Measurements from ENCODE around the gene EPHB3. TPM values are rescaled to one million over a fixed set of nuclear protein-coding genes. Genes with fewer than 3 reads are reported as not detected.

The EPHB3 gene
- 2.1 and 4.2 TPM in 2 replicates for polyA plus RNA-seq (2012; rRNA removed)
- polyA plus RNA-seq (2012; cell fraction: cytosol; rRNA removed): 1.5 and 2.0 TPM in 2 replicates
- 10.0 and 14.1 TPM in 2 replicates for polyA plus RNA-seq (2012; cell fraction: nucleus; rRNA removed)

GRCh38 chr3:184561061-184561912 is at the start of gene EPHB3:
Gene EPHB3, plus strand, starts transcription at chr3:184561785. Its CDS starts 451 bp downstream, at chr3:184562236.
- Histone ChIP-seq H3K9ac (peak within 1 kb of the TSS; percentile 58; the same call in 1 of the 2 replicates), H3K9me3 (no peaks in the 10 kb centered on the region), H3K4me1 (ENCODE audit: control insufficient read depth in 1 of 2, insufficient read depth in 2 of 2, low read depth in 1 of 2, low read length in 1 of 2) (peaks cover 17 to 42% of the 10 kb centered on the region in 2 experiments), H3F3A (replicated peaks; ENCODE audit: insufficient read depth) (peaks cover 4% of the 10 kb centered on the region), H3K4me2 (peak within 1 kb of the TSS; percentile 82), H3K36me3 (replicated peaks in 1 of 2; ENCODE audit: control insufficient read depth in 1 of 2, insufficient read depth in 2 of 2, low read length in 1 of 2) (no peaks in the 10 kb centered on the region), H4K20me1 (ENCODE audit: insufficient read depth) (no peaks in the 10 kb centered on the region), H2AFZ (ENCODE audit: low read depth) (peak within 1 kb of the TSS; percentile 86; the same call in 1 of the 2 replicates), H3K27me3 (ENCODE audit: insufficient read depth) (peaks cover 12% of the 10 kb centered on the region; the same call in 1 of the 2 replicates), H3K79me2 (ENCODE audit: insufficient read depth) (no peaks in the 10 kb centered on the region; the same call in 1 of the 2 replicates), H3K27ac (ENCODE audit: low read depth in 2 of 2, low read length in 1 of 2) (no peak within 1 kb of the TSS; a peak in 1 of 4 replicates), H3K4me3 (ENCODE audit: low read depth in 2 of 2, low read length in 1 of 2) (peak within 1 kb of the TSS; percentile 70 to 77), H3K9me2 (no peaks in the 10 kb centered on the region)
- DNase-seq: peak; percentile 99
- TF ChIP-seq IRF3 (IDR thresholded peaks at IDR 0.05; ENCODE audit: low read depth, low read length) (peak; percentile 24; the same call in 1 of the 2 replicates), JUND (IDR thresholded peaks at IDR 0.05) (no peak), REST (IDR thresholded peaks at IDR 0.05; ENCODE audit: low read depth, low read length) (peak; percentile 14; the same call in 1 of the 2 replicates), RXRA (IDR thresholded peaks at IDR 0.05; ENCODE audit: borderline replicate concordance, low read depth) (no peak), MAX (IDR thresholded peaks at IDR 0.05; ENCODE audit: low read depth) (0 out of 2 replicates have a peak, but pooled peaks have one; percentile 28), CTCF (IDR thresholded peaks at IDR 0.05) (peak; percentile 100), NFIC (IDR thresholded peaks at IDR 0.05; ENCODE audit: borderline replicate concordance) (0 out of 2 replicates have a peak, but pooled peaks have one; percentile 4), RCOR1 (IDR thresholded peaks at IDR 0.05; ENCODE audit: low read length) (0 out of 2 replicates have a peak, but pooled peaks have one; percentile 15), TAF1 (IDR thresholded peaks at IDR 0.05; ENCODE audit: borderline replicate concordance, low read depth, low read length) (peak; percentile 84), GATA2 (CRISPR knock-in tag; IDR thresholded peaks at IDR 0.05) (0 out of 2 replicates have a peak, but pooled peaks have one; percentile 9), TCF12 (IDR thresholded peaks at IDR 0.05) (no peak), PBX3 (IDR thresholded peaks at IDR 0.05) (peak; percentile 99), FOXM1 (IDR thresholded peaks at IDR 0.05; ENCODE audit: low read depth) (no peak), ELF1 (IDR thresholded peaks at IDR 0.05) (no peak), EP300 (IDR thresholded peaks at IDR 0.05; ENCODE audit: borderline replicate concordance in 1 of 2, low read depth in 1 of 2, low read length in 1 of 2) (no peak), CHD2 (IDR thresholded peaks at IDR 0.05; ENCODE audit: low read length, partially characterized antibody) (peak; percentile 49), GABPA (IDR thresholded peaks at IDR 0.05; ENCODE audit: low read depth) (no peak), RFX5 (IDR thresholded peaks at IDR 0.05; ENCODE audit: low read length) (no peak), POLR2AphosphoS5 (IDR thresholded peaks at IDR 0.05; ENCODE audit: low read depth, low read length) (peak; percentile 86), RAD21 (IDR thresholded peaks at IDR 0.05; ENCODE audit: low read length) (peak; percentile 100), SMC3 (IDR thresholded peaks at IDR 0.05; ENCODE audit: low read depth, low read length) (peak; percentile 100), NRF1 (IDR thresholded peaks at IDR 0.05; ENCODE audit: low read depth, low read length) (no peak; the same call in 1 of the 2 replicates), SIN3A (IDR thresholded peaks at IDR 0.05; ENCODE audit: borderline replicate concordance, low read depth, low read length) (no peak)
- ChIA-PET CTCF (interaction anchor here (0.6 to 3.1 kb wide), 67 partner anchors 9 to 689 kb away, joined by 3 to 49 read pairs (median 5); partner anchors contain the start of genes MAGEF1 and VPS8), POLR2A (interaction anchor here (0.6 to 1.5 kb wide), 9 partner anchors 13 to 226 kb away, joined by 3 to 8 read pairs (median 4); no protein-coding TSS in a partner anchor)
- 5% methylated on average over 25 of the region's 62 CpGs for WGBS (ENCODE audit: low lambda C conversion rate)

Data from SK-N-SH (cell line).